ENCODE results near the gene MXRA7. TPM values are rescaled to one million over a fixed set of nuclear protein-coding genes. Genes with fewer than 3 reads are reported as not detected.

The MXRA7 gene
- polyA plus RNA-seq, 1 of the 3 experiments (the other 2 are of a cell fraction) = 154 TPM

- H3K4me3 ChIP-seq (ENCODE audit: low read depth in 2 of 2, low read length in 1 of 2) = no peak overlapping the region
- no peaks in the 10 kb centered on the region for H3K9me3 ChIP-seq
- DNase-seq = no peak
- no peak overlapping the region for H3K9ac ChIP-seq
- no peak overlapping the region for H3K4me2 ChIP-seq
- no peaks in the 10 kb centered on the region for H3K27me3 ChIP-seq (ENCODE audit: insufficient read depth)
- CTCF ChIA-PET = interaction anchor here (0.9 to 3.0 kb wide), 3 partner anchors 55 to 213 kb away, joined by 3 to 18 read pairs (median 9); no protein-coding TSS in a partner anchor
- H3K4me1 ChIP-seq (ENCODE audit: control insufficient read depth in 1 of 2, insufficient read depth in 2 of 2, low read depth in 1 of 2, low read length in 1 of 2) = peaks cover 0 to 27% of the 10 kb centered on the region in 2 experiments; a peak in 2 of 4 replicates
- H3K27ac ChIP-seq (ENCODE audit: low read depth in 2 of 2, low read length in 1 of 2) = no peak overlapping the region
- H3K79me2 ChIP-seq (ENCODE audit: insufficient read depth) = no peaks in the 10 kb centered on the region
- no peak for TF ChIP-seq YY1 (IDR thresholded peaks at IDR 0.05; ENCODE audit: low read depth)
- TF ChIP-seq NRF1 (IDR thresholded peaks at IDR 0.05; ENCODE audit: low read depth, low read length) = no peak
- no peak for TF ChIP-seq MXI1 (IDR thresholded peaks at IDR 0.05; ENCODE audit: low read depth, low read length)
- TF ChIP-seq MEF2A (IDR thresholded peaks at IDR 0.05; ENCODE audit: borderline replicate concordance, low read depth) = no peak
- no peak for TF ChIP-seq POLR2AphosphoS5 (IDR thresholded peaks at IDR 0.05; ENCODE audit: low read depth, low read length)
- TF ChIP-seq FOXJ3 (CRISPR knock-in tag; IDR thresholded peaks at IDR 0.05) = no peak
- no peak for TF ChIP-seq TAF1 (IDR thresholded peaks at IDR 0.05; ENCODE audit: borderline replicate concordance, low read depth, low read length)
- no peak for TF ChIP-seq USF1 (IDR thresholded peaks at IDR 0.05; ENCODE audit: borderline replicate concordance, low read depth)
- no peak for TF ChIP-seq RCOR1 (IDR thresholded peaks at IDR 0.05; ENCODE audit: low read length)
- TF ChIP-seq, protein P1, sequence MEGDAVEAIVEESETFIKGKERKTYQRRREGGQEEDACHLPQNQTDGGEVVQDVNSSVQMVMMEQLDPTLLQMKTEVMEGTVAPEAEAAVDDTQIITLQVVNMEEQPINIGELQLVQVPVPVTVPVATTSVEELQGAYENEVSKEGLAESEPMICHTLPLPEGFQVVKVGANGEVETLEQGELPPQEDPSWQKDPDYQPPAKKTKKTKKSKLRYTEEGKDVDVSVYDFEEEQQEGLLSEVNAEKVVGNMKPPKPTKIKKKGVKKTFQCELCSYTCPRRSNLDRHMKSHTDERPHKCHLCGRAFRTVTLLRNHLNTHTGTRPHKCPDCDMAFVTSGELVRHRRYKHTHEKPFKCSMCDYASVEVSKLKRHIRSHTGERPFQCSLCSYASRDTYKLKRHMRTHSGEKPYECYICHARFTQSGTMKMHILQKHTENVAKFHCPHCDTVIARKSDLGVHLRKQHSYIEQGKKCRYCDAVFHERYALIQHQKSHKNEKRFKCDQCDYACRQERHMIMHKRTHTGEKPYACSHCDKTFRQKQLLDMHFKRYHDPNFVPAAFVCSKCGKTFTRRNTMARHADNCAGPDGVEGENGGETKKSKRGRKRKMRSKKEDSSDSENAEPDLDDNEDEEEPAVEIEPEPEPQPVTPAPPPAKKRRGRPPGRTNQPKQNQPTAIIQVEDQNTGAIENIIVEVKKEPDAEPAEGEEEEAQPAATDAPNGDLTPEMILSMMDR (IDR thresholded peaks at IDR 0.05) = no peak
- TF ChIP-seq FOSL2 (IDR thresholded peaks at IDR 0.05; ENCODE audit: borderline replicate concordance, low read depth) = no peak
- no peak for TF ChIP-seq USF2 (IDR thresholded peaks at IDR 0.05; ENCODE audit: borderline replicate concordance, low read depth, low read length)
- TF ChIP-seq SMC3 (IDR thresholded peaks at IDR 0.05; ENCODE audit: low read depth, low read length) = no peak
- TF ChIP-seq, protein P2, sequence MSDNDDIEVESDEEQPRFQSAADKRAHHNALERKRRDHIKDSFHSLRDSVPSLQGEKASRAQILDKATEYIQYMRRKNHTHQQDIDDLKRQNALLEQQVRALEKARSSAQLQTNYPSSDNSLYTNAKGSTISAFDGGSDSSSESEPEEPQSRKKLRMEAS (IDR thresholded peaks at IDR 0.05; ENCODE audit: low read depth) = no peak
- no peak for TF ChIP-seq ZBTB33 (IDR thresholded peaks at IDR 0.05; ENCODE audit: borderline replicate concordance, low read depth)
- no peak for TF ChIP-seq CHD2 (IDR thresholded peaks at IDR 0.05; ENCODE audit: low read length, partially characterized antibody)
- TF ChIP-seq NFIC (IDR thresholded peaks at IDR 0.05; ENCODE audit: borderline replicate concordance) = no peak
- TF ChIP-seq RAD21 (IDR thresholded peaks at IDR 0.05; ENCODE audit: low read length) = no peak
- no peak for TF ChIP-seq SIN3A (IDR thresholded peaks at IDR 0.05; ENCODE audit: borderline replicate concordance, low read depth, low read length)
- H3K9me2 ChIP-seq = no peaks in the 10 kb centered on the region
- POLR2A ChIA-PET = no interaction called here
- peaks cover 7% of the 10 kb centered on the region; the same call in 1 of the 2 replicates for H4K20me1 ChIP-seq (ENCODE audit: insufficient read depth)
- WGBS (ENCODE audit: low lambda C conversion rate) = 95% methylated on average over 1 of the region's 1 CpG
- no peak overlapping the region for H2AFZ ChIP-seq (ENCODE audit: low read depth)
- peaks cover 16% of the 10 kb centered on the region for H3F3A ChIP-seq (replicated peaks; ENCODE audit: insufficient read depth)
- H3K36me3 ChIP-seq (replicated peaks in 1 of 2; ENCODE audit: control insufficient read depth in 1 of 2, insufficient read depth in 2 of 2, low read length in 1 of 2) = peaks cover 26 to 38% of the 10 kb centered on the region in 2 experiments
Observed at GRCh38 chr17:76679239-76679638, 31.5 kb downstream of the MXRA7 start.

All from SK-N-SH (cell line).